B cell (primary cell): ENCODE results near the gene KCNJ6. TPM values are rescaled to one million over a fixed set of nuclear protein-coding genes. Genes with fewer than 3 reads are reported as not detected.

Experiments
- ATAC-seq: fragments of 200-7000 bp; cut with Tn5 transposase; one replicate; pipeline ENCODE4 v1.10.0; 2021; ENCODE audit warnings: low read depth, mild to moderate bottlenecking, moderate number of reproducible peaks, moderate library complexity
- CTCF ChIA-PET: fragments of 350-600 bp; sonication (Branson Sonifier 250); formaldehyde crosslinking; loops from one replicate; lab custom pipeline; 2021; ENCODE audit warnings: antibody characterized with exemption, inconsistent platforms; lab: Charles Lee
- POLR2A ChIA-PET: fragments of 350-600 bp; sonication (Branson Sonifier 250); formaldehyde crosslinking; loops from one replicate; lab custom pipeline; 2021; ENCODE audit warnings: antibody characterized with exemption; lab: Charles Lee
- DNase-seq: peaks from one replicate; pipeline ENCODE4 v3.0.0; 2013
- H2AFZ ChIP-seq: 2 replicates; pipeline ENCODE4 v1.6.1; 2012; ENCODE audit warnings: mild to moderate bottlenecking, low read depth, low read length; ENCODE audit not compliant: insufficient read depth, poor library complexity, severe bottlenecking
- H3K27ac ChIP-seq, 2 donors: 1 replicate in 1 of 2; 2 replicates in 1 of 2; pipeline ENCODE4 v1.5.1; 2012 to 2013; ENCODE audit warnings: low read length in 2 of 2, mild to moderate bottlenecking in 2 of 2, moderate library complexity in 1 of 2
- H3K27me3 ChIP-seq, 4 experiments: fragments of 200-600 bp in 1 of 4; sonication (generic) in 1 of 4; replicated peaks in 1 of 4; 1 replicate in 2 of 4; 2 replicates in 2 of 4; pipeline versions ENCODE4 v1.6.1 to v1.7.0; 2013 to 2016; ENCODE audit warnings: low read length in 3 of 4, mild to moderate bottlenecking in 2 of 4, mixed read lengths in 1 of 4, moderate library complexity in 1 of 4; ENCODE audit not compliant: insufficient read depth in 4 of 4, control insufficient read depth in 3 of 4; ENCODE audit errors: control extremely low read depth in 1 of 4
- H3K36me3 ChIP-seq, 2 experiments: replicated peaks in 1 of 2; 1 replicate in 1 of 2; 2 replicates in 1 of 2; pipeline versions ENCODE4 v1.6.1 to v1.7.1; 2013; ENCODE audit warnings: low read length in 1 of 2; ENCODE audit not compliant: insufficient read depth in 2 of 2, control insufficient read depth in 1 of 2; ENCODE audit errors: control extremely low read depth in 1 of 2, extremely low read depth in 1 of 2
- H3K4me1 ChIP-seq, 2 donors: fragments of 200-600 bp in 1 of 2; sonication (generic) in 1 of 2; 1 replicate in 1 of 2; 2 replicates in 1 of 2; pipeline versions ENCODE4 v1.5.1 to v1.6.1; 2013 to 2017; ENCODE audit warnings: low read length in 2 of 2; ENCODE audit not compliant: control insufficient read depth in 2 of 2, insufficient read depth in 2 of 2
- H3K4me2 ChIP-seq: replicated peaks from 2 replicates; pipeline ENCODE3; 2012; ENCODE audit warnings: mild to moderate bottlenecking, low read depth, low read length; ENCODE audit not compliant: poor library complexity, severe bottlenecking
- H3K4me3 ChIP-seq, 5 experiments: fragments of 200-600 bp in 1 of 5; sonication (generic) in 1 of 5; 1 replicate in 3 of 5; 2 replicates in 2 of 5; pipeline versions ENCODE4 v1.5.1 to v1.7.0; 2011 to 2016; ENCODE audit warnings: low read length in 4 of 5, mild to moderate bottlenecking in 4 of 5, low read depth in 2 of 5, control low read depth in 1 of 5, moderate library complexity in 1 of 5; ENCODE audit not compliant: insufficient read depth in 1 of 5; ENCODE audit errors: control extremely low read depth in 1 of 5, extremely low read depth in 1 of 5
- H3K79me2 ChIP-seq: fragments of 200-600 bp; sonication (generic); one replicate; pipeline ENCODE4 v1.6.0; 2016; ENCODE audit warnings: low read length; ENCODE audit not compliant: control insufficient read depth, insufficient read depth
- H3K9ac ChIP-seq: fragments of 200-600 bp; sonication (generic); 2 replicates; pipeline ENCODE4 v1.6.1; 2017; ENCODE audit warnings: mild to moderate bottlenecking, low read length, moderate library complexity
- H3K9me3 ChIP-seq, 3 donors: one replicate each; pipeline versions ENCODE4 v1.6.1 to v1.7.1; 2013; ENCODE audit warnings: low read length in 2 of 3; ENCODE audit not compliant: control insufficient read depth in 2 of 3, insufficient read depth in 1 of 3; ENCODE audit errors: control extremely low read depth in 1 of 3
- H4K20me1 ChIP-seq: 2 replicates; pipeline ENCODE4 v1.6.0; 2012; ENCODE audit warnings: mild to moderate bottlenecking, low read length; ENCODE audit not compliant: insufficient read depth, control insufficient read depth, poor library complexity, severe bottlenecking
- H3K27ac Mint-ChIP-seq: one replicate; pipeline ENCODE4 v1.8.0; 2021; ENCODE audit warnings: mixed read lengths
- H3K27me3 Mint-ChIP-seq: one replicate; pipeline ENCODE4 v1.8.0; 2021; ENCODE audit warnings: mixed read lengths
- H3K4me1 Mint-ChIP-seq: one replicate; pipeline ENCODE4 v1.8.0; 2021; ENCODE audit warnings: mixed read lengths
- H3K4me3 Mint-ChIP-seq: one replicate; pipeline ENCODE4 v1.8.0; 2021; ENCODE audit warnings: mixed read lengths
- H3K9me3 Mint-ChIP-seq: one replicate; pipeline ENCODE4 v1.8.0; 2022; ENCODE audit warnings: mixed read lengths; ENCODE audit not compliant: insufficient read depth
- CTCF ChIP-seq: fragments of 200-600 bp; IDR thresholded peaks from one replicate; pipeline ENCODE4 v1.8.0; 2022; ENCODE audit warnings: antibody characterized with exemption, mild to moderate bottlenecking
- EZH2 ChIP-seq: IDR thresholded peaks from 2 replicates; pipeline ENCODE4 v1.6.1; 2012; ENCODE audit warnings: borderline replicate concordance, low read depth, mild to moderate bottlenecking, moderate library complexity, low read length; ENCODE audit not compliant: insufficient read depth, poor library complexity, severe bottlenecking
- WGBS: methylation state at CpG from one replicate; pipeline ENCODE4 v1.1.5; 2013; ENCODE audit warnings: missing lambda C conversion rate; ENCODE audit not compliant: insufficient coverage; 5-methylcytosine and 5-hydroxymethylcytosine counted together
- intact Hi-C: fragments of 100-400 bp; cut with micrococcal nuclease; formaldehyde crosslinking; loops from one replicate; pipeline ENCODE4 v1.10.0; 2022
- polyA plus RNA-seq: library from polyadenylated mRNA; depleted of rRNA; stranded (reverse); fragments of >200 nt; gene quantifications from 2 replicates; pipeline ENCODE4 v1.2.3, GENCODE V29; 2012
- total RNA-seq, 2 donors: library from RNA; stranded (reverse); fragments of 120-200 nt in 1 of 2; gene quantifications; 1 replicate in 1 of 2; 2 replicates in 1 of 2; pipeline versions ENCODE4 v1.2.3 to v1.2.4, GENCODE V29; 2013 to 2022

Gene KCNJ6
- total and polyA plus RNA-seq, 2 donors (not counting 1 experiment from before 2014, with no cell fraction given), result not detected

- intact Hi-C loops, result no loop called here
- ATAC-seq (no peak), DNase-seq (no peak)
- peaks cover 7% of the 10 kb centered on the region for H3K27me3 Mint-ChIP-seq
- 88% methylated on average over 3 of the region's 4 CpGs for WGBS
- TF ChIP-seq EZH2 (no peak), CTCF (no peak)
- no peaks in the 10 kb centered on the region for H3K4me1 Mint-ChIP-seq
- no peaks in the 10 kb centered on the region for H3K9me3 Mint-ChIP-seq
- Histone ChIP-seq H3K9me3 (no peaks in the 10 kb centered on the region), H3K9ac (no peak overlapping the region), H2AFZ (no peak overlapping the region), H4K20me1 (no peaks in the 10 kb centered on the region), H3K4me3 (no peak overlapping the region), H3K4me1 (no peaks in the 10 kb centered on the region), H3K27ac (no peak overlapping the region), H3K79me2 (no peaks in the 10 kb centered on the region), H3K36me3 (no peaks in the 10 kb centered on the region), H3K27me3 (no peaks in the 10 kb centered on the region), H3K4me2 (no peak overlapping the region)
- ChIA-PET POLR2A (no interaction called here), CTCF (no interaction called here)
- H3K27ac Mint-ChIP-seq, result no peak overlapping the region
- no peak overlapping the region for H3K4me3 Mint-ChIP-seq
These were observed 11.4 kb downstream of the KCNJ6 start for GRCh38 chr21:37904856-37905255.

GRCh38 chr21:37903396-37903795 lies 12.9 kb downstream of the KCNJ6 start:
- CTCF ChIA-PET, result no interaction called here
- intact Hi-C loops, result no loop called here
- H3K27me3 Mint-ChIP-seq, result peaks cover 7% of the 10 kb centered on the region

More at GRCh38 chr21:37903396-37903795, 12.9 kb downstream of the KCNJ6 start:
- no peak overlapping the region for H2AFZ ChIP-seq
- TF ChIP-seq EZH2 (no peak), CTCF (no peak)
- H3K9ac ChIP-seq, result no peak overlapping the region
- no CpG with 5 or more reads among the region's 2 CpGs for WGBS
- no peaks in the 10 kb centered on the region for H3K9me3 Mint-ChIP-seq
- no peaks in the 10 kb centered on the region for H3K79me2 ChIP-seq
- no peak overlapping the region for H3K4me3 Mint-ChIP-seq
- H3K36me3 ChIP-seq, result no peaks in the 10 kb centered on the region
- POLR2A ChIA-PET, result no interaction called here
- H3K4me2 ChIP-seq, result no peak overlapping the region
- no peaks in the 10 kb centered on the region for H3K4me1 ChIP-seq
- DNase-seq, result no peak
- no peaks in the 10 kb centered on the region for H3K4me1 Mint-ChIP-seq
- H3K4me3 ChIP-seq, result no peak overlapping the region
- no peak for ATAC-seq
- no peak overlapping the region for H3K27ac ChIP-seq
- no peaks in the 10 kb centered on the region for H4K20me1 ChIP-seq
- H3K27me3 ChIP-seq, result no peaks in the 10 kb centered on the region
- H3K9me3 ChIP-seq, result no peaks in the 10 kb centered on the region
- no peak overlapping the region for H3K27ac Mint-ChIP-seq
